Measurements from ENCODE around the gene USP53. TPM values are rescaled to one million over a fixed set of nuclear protein-coding genes. Genes with fewer than 3 reads are reported as not detected.
"Not testable (repeated sequence)": the region's sequence is repeated elsewhere in the genome, so short reads cannot be mapped to it uniquely, and the experiment has no call there.

Gene USP53
- total RNA-seq, 2 donors from 2014 or later: 67.0 to 89.0 TPM

DNA sequence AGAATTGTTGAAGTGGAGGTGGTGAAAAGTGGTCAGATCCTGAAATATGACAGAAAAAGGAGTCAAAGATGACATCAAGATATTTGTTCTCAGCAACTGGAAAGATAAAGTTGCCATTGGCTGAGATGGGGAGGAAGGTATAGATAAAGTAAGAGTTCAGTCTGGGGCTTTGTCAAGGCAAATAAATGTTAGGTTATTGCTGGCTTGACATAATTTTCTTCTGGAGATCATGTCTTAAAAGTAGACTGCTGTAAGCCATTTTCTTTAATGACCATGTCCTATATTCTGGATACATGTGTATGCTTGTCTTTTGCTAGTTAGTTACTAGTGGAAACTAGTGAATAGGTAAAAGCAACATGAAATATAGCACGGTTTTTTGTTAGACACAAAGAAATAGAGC lies 5.6 kb downstream of the USP53 start:
- DNase-seq (no peak), ATAC-seq (no peak)
- intact Hi-C loops (cut with DNase I, micrococcal nuclease): loop anchor here in 1 of 2 donors (10.0 kb wide), 1 partner anchor 173 kb away; no protein-coding TSS in a partner anchor

DNA sequence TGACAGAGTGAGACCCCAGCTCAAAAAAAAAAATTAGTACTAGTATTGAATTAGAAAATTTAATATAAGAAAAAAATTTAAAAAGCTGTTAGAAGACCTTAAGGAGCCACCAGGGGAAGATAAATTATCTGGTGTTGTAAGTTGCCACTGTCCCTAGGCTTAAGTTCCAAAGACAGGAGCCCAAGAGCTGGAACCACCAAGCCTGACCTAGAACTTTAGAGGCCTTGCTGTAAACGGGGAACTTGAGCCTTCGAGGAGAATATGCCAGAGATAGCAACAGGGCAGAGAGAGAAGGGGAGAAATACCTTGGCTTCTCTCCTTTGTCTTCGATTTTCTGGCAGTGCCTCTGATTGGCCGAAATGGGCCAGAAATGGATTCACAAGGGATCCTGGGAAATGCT lies 8.9 kb downstream of the USP53 start:
- DNase-seq: no peak
- no peak for ATAC-seq
- intact Hi-C loops (cut with DNase I, micrococcal nuclease): no loop called here

DNA sequence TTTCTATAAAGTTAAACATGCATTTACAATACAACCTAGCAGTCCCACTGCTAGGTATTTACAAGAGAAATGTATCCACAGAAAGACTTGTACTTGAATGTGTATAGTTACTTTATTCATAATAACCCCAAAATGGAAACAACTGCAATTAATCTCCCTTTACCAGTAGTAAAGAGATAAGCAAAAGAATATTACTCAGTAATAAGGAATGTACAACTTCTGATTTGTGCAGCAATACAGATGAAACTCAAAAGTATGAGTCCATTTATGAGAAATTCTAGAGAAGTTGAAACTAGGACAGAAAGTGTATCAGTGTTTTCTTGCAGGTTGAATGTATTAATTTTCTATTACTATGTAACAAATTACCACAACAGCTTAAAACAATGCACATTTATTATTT lies 15.2 kb downstream of the USP53 start:
- intact Hi-C loops (cut with DNase I, micrococcal nuclease): no loop called here
- ATAC-seq (no peak), DNase-seq (no peak)

DNA sequence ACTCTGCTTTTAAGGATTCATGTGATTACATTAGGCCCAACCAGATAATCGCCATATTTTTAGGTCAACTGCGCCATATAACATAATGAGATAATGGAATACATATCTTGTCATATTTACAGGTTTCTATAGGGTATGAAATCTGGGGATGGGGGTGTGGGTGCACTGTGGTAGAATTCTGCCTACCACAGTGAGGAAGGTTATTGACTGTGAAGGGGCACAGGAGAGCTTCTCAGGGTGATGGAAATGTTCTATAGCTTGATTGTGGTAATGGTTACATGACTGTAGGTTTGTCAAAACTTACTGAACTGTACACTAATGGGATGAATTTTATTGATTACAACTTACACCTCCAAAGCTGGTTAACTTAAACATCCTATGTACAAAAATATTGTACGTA lies 15.9 kb downstream of the USP53 start:
- intact Hi-C loops (cut with DNase I, micrococcal nuclease): no loop called here
- DNase-seq (no peak), ATAC-seq (no peak)

DNA sequence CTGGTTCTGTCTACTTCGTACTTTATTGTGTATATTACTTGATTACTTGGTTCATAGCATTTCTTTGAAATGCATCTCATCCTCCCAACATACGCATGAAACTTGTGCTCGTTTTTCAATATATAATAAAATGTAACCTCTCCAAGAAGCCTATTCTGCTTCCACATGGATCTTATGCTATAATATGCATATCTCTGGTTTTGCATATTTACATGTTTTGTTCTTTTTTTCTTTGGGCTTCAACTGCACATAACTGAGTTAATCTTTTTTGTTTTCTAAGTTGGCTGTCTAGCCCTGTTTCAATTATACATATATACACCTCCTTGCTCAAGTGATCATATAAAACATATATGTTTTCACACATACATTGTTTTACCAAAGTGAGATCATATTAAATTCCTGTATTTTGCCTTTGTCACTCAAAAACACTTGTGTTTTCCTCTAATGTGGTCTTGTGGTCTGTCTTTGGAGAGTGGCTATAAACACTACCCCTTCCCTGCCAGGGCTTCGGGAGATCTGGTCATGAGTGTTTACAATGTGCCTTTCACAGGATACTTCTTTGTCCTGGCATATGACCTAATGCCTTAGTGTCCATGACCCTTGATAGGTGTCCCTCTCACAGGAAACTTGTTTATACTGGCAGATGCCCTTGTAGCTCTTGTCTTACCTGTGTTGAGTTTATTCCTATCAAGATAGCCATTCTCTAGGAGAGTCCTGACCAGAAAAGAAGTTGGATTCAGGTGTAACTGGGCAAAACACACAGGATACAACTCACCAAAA lies 17.6 kb downstream of the USP53 start:
- ATAC-seq: no peak
- intact Hi-C loops (cut with DNase I, micrococcal nuclease): no loop called here
- no peak for DNase-seq

DNA sequence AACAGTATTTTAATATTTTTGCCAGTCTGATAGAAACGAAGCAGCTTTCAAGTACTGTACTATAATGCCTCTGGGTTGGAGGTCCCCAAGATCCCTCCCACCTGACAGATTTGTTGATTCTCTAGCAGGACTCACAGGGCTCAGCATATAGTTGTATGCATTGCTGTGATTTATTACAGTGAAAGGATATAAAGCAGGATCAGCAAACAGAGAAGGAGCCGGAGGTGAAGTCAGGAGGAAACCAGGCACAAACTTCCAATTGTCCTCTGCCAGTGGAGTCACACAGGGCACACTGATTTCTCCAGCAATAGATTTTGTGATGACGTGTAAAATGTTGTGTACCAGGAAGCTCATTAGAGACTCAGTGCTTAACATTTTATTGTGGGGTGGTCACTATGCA lies 19.0 kb downstream of the USP53 start:
- DNase-seq (peak in 1 of 2 donors; percentile 30), ATAC-seq (peak; percentile 78)
- intact Hi-C loops (cut with DNase I, micrococcal nuclease): no loop called here

GRCh38 chr4:119232286-119232685 lies 19.8 kb downstream of the USP53 start:
- intact Hi-C loops (cut with DNase I, micrococcal nuclease): no loop called here
- ATAC-seq (no peak), DNase-seq (no peak)

GRCh38 chr4:119233191-119233590 lies 20.7 kb downstream of the USP53 start:
- intact Hi-C loops (cut with DNase I, micrococcal nuclease): no loop called here
- DNase-seq (no peak), ATAC-seq (no peak)

DNA sequence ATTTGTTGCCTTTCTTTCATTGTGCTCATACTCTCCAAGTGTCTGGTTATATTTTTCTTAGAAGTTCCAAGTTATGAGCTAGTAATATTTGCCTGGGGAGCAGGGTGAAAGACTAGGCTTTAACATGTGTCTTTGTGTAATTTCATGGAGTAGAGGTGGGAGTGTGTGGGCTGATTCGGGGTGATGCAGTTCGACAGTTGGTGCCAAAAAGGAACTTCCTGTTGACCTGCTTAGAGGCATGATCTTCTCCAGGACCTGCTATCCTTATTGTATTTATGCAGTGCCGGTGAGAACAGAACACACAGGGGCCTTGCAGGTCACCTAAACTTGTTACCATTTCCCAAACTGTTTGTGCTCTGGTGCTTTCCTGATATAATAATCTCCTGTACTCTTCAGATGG lies 21.2 kb downstream of the USP53 start:
- intact Hi-C loops (cut with DNase I, micrococcal nuclease): no loop called here
- no peak for DNase-seq
- no peak for ATAC-seq

DNA sequence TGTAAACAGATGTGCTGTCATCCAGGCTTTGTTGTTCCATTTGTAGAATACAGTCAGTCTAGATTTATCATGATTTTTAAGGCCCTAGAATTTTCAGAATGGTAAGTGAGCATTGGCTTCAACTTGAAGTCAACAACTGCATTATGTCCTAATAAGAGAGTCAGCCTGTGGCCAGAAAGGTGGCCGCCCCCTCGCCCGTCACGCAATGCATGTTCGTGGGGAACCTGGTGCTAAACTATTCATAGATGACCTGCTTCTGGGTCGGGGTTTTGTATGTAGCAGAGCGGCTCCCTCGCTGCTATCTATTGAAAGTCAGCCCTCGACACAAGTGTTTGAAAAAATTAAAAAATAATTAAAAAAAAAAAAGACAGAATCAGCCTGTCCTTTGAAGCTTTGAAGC lies 24.7 kb downstream of the USP53 start:
- intact Hi-C loops (cut with DNase I, micrococcal nuclease): no loop called here
- DNase-seq (no peak), ATAC-seq (no peak)

GRCh38 chr4:119237642-119238041 lies 25.1 kb downstream of the USP53 start:
- ATAC-seq: no peak
- intact Hi-C loops (cut with DNase I, micrococcal nuclease): no loop called here
- no peak for DNase-seq

- DNase-seq (no peak), ATAC-seq (peak; percentile 83)
- intact Hi-C loops (cut with DNase I, micrococcal nuclease): no loop called here
These were observed 25.7 kb downstream of the USP53 start for GRCh38 chr4:119238068-119238722.

DNA sequence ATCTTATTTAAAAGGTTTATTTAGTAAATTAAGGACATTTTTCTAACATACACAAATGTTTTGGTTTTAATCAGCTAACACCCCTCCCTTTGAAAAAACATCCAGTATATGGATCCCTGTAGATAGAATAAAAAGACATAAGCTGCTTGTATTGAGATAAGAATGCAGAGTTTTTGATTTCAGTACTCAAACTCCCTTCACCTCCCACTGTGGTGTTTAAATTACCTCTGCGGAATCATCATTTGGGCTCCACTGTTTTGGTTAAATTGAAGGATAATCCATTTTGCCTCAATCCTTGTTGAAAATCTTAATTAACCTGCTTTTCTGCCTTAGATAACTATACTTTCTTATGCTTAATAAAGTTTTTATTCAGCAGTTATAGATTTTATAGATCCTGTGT lies 27.6 kb downstream of the USP53 start:
- intact Hi-C loops (cut with DNase I, micrococcal nuclease): no loop called here
- DNase-seq (no peak), ATAC-seq (no peak)

- no peak for ATAC-seq
- intact Hi-C loops (cut with DNase I, micrococcal nuclease): no loop called here
- DNase-seq: no peak
These were observed 28.1 kb downstream of the USP53 start for GRCh38 chr4:119240568-119240967.

- intact Hi-C loops (cut with DNase I, micrococcal nuclease): no loop called here
- DNase-seq (no peak), ATAC-seq (no peak)
These were observed 29.9 kb downstream of the USP53 start for GRCh38 chr4:119242417-119242816.

DNA sequence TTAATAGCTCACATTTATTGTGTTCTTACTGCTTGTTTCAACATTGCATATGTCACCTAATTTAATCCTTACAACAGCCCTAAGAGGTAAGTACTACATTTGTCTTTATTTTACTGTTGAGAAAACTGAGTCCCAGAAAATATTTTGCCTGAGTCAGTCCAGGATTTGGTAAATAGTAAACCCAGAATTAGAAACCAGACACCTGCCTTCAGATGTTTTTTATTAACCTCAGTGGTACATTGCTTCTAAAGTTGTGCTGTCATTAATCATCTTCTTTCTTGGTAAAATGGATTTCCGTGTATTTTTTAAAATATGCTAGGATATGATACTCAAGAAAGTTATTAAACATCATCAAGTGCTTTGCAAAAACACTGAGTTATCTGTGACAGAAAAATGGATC lies 31.4 kb downstream of the USP53 start:
- intact Hi-C loops (cut with DNase I, micrococcal nuclease): no loop called here
- no peak for DNase-seq

DNA sequence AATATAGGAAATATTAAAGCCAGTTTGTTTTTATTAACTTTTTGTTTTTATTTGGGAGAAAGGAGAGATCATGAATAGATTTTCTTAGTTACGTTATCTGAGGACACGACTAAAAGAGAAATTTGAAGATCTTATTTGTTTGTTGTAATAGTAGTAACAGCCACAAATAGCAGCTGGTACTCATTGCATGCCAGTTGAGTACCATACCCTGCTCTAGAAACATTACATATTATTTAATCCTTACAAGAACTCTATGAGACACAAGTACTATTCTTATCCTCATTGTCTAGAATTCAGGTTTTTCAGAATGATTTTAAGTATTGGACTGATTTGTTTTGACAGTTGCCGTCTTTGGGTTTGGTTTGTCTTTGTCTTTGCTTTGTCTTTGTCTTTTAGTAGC lies 31.8 kb downstream of the USP53 start:
- no peak for DNase-seq
- intact Hi-C loops (cut with DNase I, micrococcal nuclease): no loop called here
- ATAC-seq: no peak

More for the DNA sequence above, 31.4 kb downstream of the USP53 start:
- ATAC-seq: no peak

- DNase-seq: no peak
- peak; percentile 37 for ATAC-seq
These were observed 32.3 kb downstream of the USP53 start for GRCh38 chr4:119244832-119245231.

GRCh38 chr4:119246177-119246733 lies 33.7 kb downstream of the USP53 start:
- intact Hi-C loops (cut with DNase I, micrococcal nuclease): no loop called here
- DNase-seq: no peak
- peak; percentile 8 for ATAC-seq

More at GRCh38 chr4:119244832-119245231, 32.3 kb downstream of the USP53 start:
- intact Hi-C loops (cut with DNase I, micrococcal nuclease): no loop called here

DNA sequence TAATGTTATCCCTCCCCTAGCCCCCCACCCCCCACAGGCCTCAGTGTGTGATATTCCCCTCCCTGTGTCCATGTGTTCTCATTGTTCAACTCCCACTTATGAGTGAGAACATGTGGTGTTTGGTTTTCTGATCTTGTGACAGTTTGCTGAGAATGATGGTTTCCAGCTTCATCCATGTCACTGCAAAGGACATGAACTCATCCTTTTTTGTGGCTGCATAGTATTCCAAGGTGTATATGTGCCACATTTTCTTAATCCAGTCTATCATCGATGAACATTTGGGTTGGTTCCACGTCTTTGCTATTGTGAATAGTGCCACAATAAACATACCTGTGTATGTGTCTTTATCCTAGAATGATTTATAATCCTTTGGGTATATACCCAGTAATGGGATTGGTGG lies 38.5 kb downstream of the USP53 start:
- ATAC-seq; intact Hi-C loops (cut with DNase I, micrococcal nuclease); DNase-seq: not testable (repeated sequence)
